ENCODE measurements around the gene KCNAB2. TPM values are rescaled to one million over a fixed set of nuclear protein-coding genes. Genes with fewer than 3 reads are reported as not detected.
A peak's percentile ranks its signal among the peaks of the same experiment; 100 is the strongest.

Gene KCNAB2
- total RNA-seq, 1 donor from 2014 or later = 3.1 TPM

DNA sequence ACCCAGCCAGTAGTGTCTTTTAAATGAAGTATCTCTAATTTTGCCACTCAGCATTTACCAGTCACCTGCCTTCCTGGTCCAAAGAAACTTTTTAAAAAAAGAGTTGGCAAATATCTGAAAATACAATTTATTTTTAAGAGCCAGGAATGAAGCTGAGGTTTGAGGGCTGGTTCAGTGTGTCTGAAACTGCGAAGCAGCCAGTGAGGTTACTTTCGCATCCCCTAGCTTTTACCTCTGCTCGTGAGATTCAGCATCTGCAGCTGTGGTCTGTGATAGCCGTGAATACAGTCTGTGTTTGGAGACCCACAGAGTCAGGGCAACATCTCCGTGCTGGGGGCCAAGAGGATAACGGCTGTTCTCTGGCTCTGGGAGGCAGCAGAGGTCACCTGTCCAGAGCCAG is 21.3 kb upstream of the KCNAB2 start:
- Histone ChIP-seq H3K4me1 (ENCODE audit: insufficient read depth, low read length) (peaks cover 10% of the 10 kb centered on the region), H3K4me3 (ENCODE audit: insufficient read depth, low read depth, low read length) (no peak overlapping the region), H3K9ac (ENCODE audit: low read length) (no peak overlapping the region), H3K27me3 (ENCODE audit: insufficient read depth, low read length) (peaks cover 15% of the 10 kb centered on the region), H3K79me2 (ENCODE audit: insufficient read depth, low read length) (no peaks in the 10 kb centered on the region), H3K27ac (ENCODE audit: low read depth, low read length) (no peak overlapping the region), H3K36me3 (ENCODE audit: insufficient read depth, low read length) (no peaks in the 10 kb centered on the region), H4K20me1 (ENCODE audit: insufficient read depth, low read length) (peaks cover 4% of the 10 kb centered on the region), H3K9me3 (ENCODE audit: insufficient read depth, low read depth, low read length) (no peaks in the 10 kb centered on the region), H2AFZ (ENCODE audit: low read depth, low read length) (no peak overlapping the region), H3K4me2 (ENCODE audit: low read length) (no peak overlapping the region)
- Mint-ChIP-seq H3K9me3 (ENCODE audit: unreplicated experiment) (no peaks in the 10 kb centered on the region), H3K4me1 (ENCODE audit: low read depth, unreplicated experiment) (no peaks in the 10 kb centered on the region), H3K27ac (ENCODE audit: unreplicated experiment) (no peak overlapping the region), H3K4me3 (ENCODE audit: unreplicated experiment) (no peak overlapping the region), H3K36me3 (ENCODE audit: low read depth, unreplicated experiment) (no peaks in the 10 kb centered on the region), H3K27me3 (ENCODE audit: low read depth, unreplicated experiment) (peaks cover 21% of the 10 kb centered on the region)
- FAIRE-seq (no peak), DNase-seq (ENCODE audit: low read depth) (no peak)
- TF ChIP-seq, protein P1, sequence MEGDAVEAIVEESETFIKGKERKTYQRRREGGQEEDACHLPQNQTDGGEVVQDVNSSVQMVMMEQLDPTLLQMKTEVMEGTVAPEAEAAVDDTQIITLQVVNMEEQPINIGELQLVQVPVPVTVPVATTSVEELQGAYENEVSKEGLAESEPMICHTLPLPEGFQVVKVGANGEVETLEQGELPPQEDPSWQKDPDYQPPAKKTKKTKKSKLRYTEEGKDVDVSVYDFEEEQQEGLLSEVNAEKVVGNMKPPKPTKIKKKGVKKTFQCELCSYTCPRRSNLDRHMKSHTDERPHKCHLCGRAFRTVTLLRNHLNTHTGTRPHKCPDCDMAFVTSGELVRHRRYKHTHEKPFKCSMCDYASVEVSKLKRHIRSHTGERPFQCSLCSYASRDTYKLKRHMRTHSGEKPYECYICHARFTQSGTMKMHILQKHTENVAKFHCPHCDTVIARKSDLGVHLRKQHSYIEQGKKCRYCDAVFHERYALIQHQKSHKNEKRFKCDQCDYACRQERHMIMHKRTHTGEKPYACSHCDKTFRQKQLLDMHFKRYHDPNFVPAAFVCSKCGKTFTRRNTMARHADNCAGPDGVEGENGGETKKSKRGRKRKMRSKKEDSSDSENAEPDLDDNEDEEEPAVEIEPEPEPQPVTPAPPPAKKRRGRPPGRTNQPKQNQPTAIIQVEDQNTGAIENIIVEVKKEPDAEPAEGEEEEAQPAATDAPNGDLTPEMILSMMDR (IDR thresholded peaks at IDR 0.05; ENCODE audit: insufficient read depth, low read depth, low read length) = no peak
- no peak for TF ChIP-seq EZH2 (IDR thresholded peaks at IDR 0.05; ENCODE audit: insufficient read depth, low read length)

DNA sequence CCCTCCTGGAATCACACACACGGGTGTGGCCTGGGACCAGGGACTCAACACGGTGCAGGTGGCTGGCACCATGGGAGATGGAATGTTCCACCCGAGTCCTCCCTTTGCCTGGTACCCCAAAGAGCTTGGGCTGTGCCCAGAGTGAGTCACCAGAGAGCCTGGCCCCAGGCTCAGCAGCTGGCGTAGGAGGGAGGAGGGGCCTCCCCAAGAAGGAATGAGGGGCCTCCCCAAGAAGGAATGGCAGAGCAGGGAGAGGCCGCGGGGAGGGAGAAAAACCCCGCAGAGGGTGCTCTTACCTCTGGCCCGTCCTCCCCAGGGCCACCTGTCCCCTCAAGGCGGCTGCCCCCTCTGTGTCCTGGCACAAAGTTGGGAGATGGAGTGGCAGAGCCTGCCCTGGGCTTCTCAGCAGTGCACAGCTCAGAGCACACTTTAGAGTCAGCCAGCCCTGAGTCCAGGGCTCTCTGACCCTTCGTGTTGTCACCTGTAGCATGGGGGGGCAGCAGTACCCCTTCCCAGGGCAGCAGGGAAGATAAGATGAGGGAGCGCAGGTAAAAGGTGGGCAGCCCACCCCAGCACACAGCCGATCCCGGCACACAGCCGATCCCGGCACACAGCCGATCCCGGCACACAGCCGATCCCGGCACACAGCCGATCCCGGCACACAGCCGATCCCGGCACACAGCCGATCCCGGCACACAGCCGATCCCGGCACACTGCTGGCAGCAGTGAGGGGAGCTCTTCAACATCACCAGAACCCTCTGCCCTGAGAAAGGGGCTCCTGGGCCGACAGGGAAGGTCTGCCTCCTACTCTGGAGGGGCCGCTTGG is 20.2 kb upstream of the KCNAB2 start:
- peaks cover 16% of the 10 kb centered on the region for H3K27me3 ChIP-seq (ENCODE audit: insufficient read depth, low read length)
- DNase-seq (ENCODE audit: low read depth) (no peak), FAIRE-seq (no peak)
- H3K4me3 ChIP-seq (ENCODE audit: insufficient read depth, low read depth, low read length) = no peak overlapping the region
- Mint-ChIP-seq H3K36me3 (ENCODE audit: low read depth, unreplicated experiment) (no peaks in the 10 kb centered on the region), H3K27ac (ENCODE audit: unreplicated experiment) (no peak overlapping the region), H3K4me1 (ENCODE audit: low read depth, unreplicated experiment) (no peaks in the 10 kb centered on the region), H3K9me3 (ENCODE audit: unreplicated experiment) (no peaks in the 10 kb centered on the region), H3K4me3 (ENCODE audit: unreplicated experiment) (no peak overlapping the region), H3K27me3 (ENCODE audit: low read depth, unreplicated experiment) (peaks cover 15% of the 10 kb centered on the region)
- no peak overlapping the region for H2AFZ ChIP-seq (ENCODE audit: low read depth, low read length)
- H3K79me2 ChIP-seq (ENCODE audit: insufficient read depth, low read length) = no peaks in the 10 kb centered on the region
- no peaks in the 10 kb centered on the region for H3K36me3 ChIP-seq (ENCODE audit: insufficient read depth, low read length)
- H3K9me3 ChIP-seq (ENCODE audit: insufficient read depth, low read depth, low read length) = no peaks in the 10 kb centered on the region
- TF ChIP-seq, protein P1 (IDR thresholded peaks at IDR 0.05; ENCODE audit: insufficient read depth, low read depth, low read length) = no peak
- TF ChIP-seq EZH2 (IDR thresholded peaks at IDR 0.05; ENCODE audit: insufficient read depth, low read length) = no peak
- H3K27ac ChIP-seq (ENCODE audit: low read depth, low read length) = no peak overlapping the region
- H3K4me2 ChIP-seq (ENCODE audit: low read length) = peak overlapping the region; percentile 15
- H3K9ac ChIP-seq (ENCODE audit: low read length) = no peak overlapping the region
- peaks cover 10% of the 10 kb centered on the region for H3K4me1 ChIP-seq (ENCODE audit: insufficient read depth, low read length)
- H4K20me1 ChIP-seq (ENCODE audit: insufficient read depth, low read length) = peaks cover 4% of the 10 kb centered on the region

Measured in astrocyte (in vitro differentiated cells and primary cell).